Endometrium (tissue), 2 donors: ENCODE results near the gene CIT.

Experiments
- FAIRE-seq: peaks from 2 replicates; lab custom pipeline; 2012; peaks lifted over from hg19 to GRCh38; lab: Jason Lieb, UNC
- donor health status: control.
- donor health status: control.

Gene CIT

DNA sequence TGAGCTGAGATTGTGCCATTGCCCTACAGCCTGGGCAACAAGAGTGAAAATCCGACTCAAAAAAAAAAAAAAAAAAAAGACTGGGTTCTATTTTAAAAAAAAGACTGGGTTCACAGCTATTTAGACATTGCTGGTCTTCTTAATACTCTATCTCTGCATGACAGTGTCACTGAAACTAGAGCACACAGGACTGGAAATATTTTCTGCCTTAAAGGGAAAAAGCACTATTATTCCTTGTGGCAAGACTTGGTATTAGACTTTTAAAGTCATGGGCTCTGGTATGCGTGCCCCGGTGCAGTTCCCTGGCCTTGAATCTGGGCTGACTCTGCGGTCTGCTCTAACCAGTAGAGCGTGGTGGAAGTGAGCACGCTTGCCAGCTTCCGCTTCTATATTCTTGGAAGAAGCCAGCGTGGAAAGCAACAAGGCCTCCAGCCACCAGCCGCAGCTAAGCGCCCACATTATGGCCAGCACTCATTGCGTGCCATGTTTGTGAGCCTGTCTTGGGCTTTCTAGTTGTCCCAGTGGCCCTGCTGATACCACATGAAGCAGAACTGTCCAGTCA lies 177.8 kb downstream of the CIT start:
- FAIRE-seq: no peak

DNA sequence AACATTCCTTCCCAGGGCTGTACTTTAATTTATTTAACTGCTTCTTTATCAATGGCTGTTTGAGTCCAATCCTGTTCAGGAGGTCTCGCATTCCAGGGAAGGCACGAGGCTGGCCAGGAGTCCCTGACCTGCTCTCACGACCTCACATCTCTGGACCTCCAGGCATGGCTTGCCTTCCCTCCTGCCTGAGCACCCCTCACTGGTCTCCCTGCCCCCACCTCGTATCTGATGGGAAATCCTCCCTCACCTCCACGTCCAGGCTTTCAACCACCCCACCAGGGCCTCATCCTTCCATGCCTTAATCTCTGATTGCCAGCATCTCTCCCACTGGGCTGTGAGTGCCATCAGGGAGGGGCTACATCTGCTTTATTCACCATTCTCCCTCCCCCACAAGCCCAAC lies 180.2 kb downstream of the CIT start:
- no peak for FAIRE-seq

DNA sequence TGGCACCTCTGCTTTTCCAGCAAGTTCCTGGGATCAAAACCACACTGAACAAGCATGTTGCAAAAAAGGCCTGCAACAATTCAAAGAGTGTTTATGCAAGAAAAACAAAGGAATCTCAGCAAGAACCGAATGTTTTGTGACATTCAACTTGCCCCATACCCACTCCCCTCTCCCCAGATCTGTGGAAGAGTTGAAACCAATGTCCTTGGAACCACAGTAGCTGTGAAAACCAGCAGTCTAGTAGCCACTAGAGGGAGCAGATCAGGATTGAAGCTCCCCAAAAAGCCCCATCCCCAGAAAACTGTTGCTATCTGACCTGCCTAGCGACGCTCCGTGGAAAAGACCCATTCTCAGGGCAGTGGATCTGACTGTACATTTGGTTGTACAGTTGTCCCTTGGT lies 182.1 kb downstream of the CIT start:
- FAIRE-seq: no peak

DNA sequence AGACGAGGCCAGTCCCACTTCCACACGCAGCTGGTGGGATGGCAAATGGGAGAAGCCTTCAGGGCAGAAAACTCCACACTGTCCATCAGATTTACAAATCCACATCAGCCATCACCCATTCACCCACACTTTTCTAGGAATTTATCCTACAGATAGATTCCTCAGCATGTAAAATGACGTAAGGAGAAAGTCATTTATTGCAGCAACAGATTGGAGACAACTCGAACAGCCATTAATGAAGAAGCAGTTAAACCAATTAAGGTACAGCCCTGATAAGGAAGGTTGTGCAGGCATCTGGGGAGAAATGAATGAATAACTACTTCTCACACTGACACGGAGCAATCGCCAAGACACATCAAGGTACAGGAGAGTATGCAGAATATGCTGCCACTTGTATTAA lies 183.0 kb downstream of the CIT start:
- FAIRE-seq: no peak

DNA sequence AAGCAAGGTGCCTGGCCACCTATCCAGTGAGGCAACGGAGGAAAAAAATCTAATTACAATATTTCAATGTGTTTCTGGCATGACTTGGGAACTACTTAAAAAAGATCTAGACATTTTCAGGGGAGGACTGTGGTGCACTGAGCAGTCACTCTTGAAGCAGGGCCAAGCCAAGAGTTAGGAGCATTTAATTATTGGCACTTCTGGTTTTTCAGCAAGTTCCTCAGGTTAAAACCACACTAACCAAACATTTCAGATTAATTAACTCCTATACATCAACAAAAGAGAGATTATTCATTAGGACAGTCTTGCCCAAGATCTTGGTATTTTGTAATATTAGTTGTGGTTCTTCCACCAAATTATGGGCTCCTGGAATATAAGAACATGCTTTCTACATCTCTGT lies 183.6 kb downstream of the CIT start:
- no peak for FAIRE-seq

DNA sequence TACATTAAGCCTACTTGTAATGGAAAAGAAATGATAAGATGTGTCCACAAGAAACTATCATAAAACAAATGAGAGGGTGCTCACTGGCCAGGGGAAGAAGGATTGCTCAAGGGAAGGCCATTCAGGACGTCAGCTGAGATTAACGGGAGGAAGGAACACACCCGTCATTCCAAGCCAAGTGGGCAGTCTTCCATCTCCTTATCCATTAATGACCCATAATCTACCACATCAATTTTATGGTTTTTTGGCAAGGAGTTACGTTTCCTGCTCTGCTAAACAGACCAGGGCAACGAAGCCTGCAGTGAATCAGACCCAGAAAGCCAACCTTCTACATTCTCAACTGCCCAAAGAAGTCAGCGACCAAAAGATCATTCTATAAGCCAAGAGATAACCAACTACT lies 184.1 kb downstream of the CIT start:
- peak; percentile 51 for FAIRE-seq

DNA sequence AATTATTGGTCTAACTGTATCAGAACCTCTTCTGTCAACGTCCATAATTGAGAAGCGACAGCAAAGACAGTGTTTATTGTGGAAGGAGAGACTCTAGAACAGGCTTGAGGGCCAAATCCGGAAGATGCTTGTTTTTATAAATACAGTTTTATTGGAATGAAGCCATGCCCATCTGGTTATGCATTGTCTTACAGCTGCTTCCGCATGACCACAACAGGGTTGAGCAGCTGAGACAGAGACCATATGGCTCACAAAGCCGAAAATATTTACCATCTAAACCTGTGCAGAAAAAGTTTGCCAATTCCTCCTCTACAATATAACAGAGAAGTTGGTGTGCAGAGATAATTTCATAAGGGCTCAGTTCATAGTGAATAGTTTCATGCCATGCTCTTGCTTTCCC lies 184.7 kb downstream of the CIT start:
- no peak for FAIRE-seq

DNA sequence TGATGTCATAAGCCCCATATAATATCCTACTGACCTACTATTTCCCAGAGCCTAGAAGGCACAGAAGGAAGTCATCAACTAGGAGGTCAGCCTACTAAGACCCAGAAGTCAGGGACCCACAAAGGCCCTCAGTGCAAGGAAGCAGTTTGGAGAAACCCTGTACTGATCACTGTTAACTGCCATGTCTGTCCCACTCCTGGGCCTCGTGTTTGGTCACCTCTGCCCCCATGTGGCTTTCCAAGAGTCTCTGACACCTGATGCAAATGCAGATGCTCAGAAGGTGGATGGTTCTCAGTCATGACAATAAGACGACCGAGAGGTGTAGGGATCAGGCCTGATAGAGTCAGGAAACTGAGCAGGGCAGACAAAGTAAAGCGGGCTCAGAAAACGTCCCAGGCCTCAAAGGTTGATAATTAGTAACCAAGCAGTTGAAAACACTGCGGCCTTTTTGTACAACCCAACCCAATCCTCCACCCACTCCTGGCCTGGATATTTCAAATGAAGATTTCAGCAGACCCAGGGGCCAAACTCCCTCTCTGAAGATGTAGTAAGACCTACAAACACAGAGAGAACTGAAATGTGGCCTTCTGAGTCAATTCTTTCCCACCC lies 185.8 kb downstream of the CIT start:
- FAIRE-seq: no peak

DNA sequence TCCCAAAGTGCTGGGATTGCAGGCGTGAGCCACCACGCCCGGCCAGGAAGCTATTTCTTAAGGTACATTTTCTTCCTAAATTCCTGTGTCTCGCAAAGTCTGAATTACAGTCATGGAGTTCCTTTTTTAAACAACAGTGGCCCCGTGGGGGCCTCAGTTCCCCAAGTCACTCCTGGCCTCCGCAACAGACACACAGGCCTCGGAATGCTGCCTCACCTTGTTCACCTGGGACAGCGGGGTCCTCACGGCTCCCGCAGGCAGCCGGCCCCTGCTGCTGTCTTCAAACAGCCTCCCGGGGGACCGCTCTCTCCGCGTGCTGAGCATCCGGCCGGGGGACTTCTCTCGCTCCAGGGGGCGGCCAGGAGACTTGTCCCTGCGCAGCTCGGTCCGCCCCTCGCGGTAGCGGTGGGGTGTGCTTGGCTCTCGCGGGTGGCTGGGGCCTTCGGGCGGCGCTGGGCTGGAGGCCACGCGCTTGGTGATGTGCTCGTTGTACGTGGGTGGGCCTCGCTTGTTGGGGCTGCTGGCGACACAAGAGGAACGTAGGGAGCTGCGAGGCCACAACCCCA lies 187.1 kb downstream of the CIT start:
- FAIRE-seq: no peak

DNA sequence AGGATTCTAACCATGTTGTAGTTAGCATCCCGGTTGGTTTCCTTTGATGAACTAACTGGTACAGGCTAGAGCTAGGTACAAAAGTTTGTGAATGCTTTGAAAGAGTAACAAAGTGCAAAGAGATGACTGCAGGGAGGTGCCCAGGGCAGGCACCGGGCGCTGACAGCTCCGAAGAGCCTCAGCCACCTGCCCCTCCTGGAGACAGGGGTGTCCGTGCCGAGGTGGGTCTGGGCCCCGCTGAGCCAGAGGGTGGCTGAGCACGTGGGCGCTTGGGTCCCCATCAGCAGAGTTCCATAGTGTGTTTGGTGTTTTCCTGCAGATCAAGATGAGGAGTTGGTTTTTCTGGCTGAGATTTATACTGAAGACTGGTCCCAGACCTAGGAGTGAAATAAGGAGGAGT lies 189.2 kb downstream of the CIT start:
- FAIRE-seq: no peak

DNA sequence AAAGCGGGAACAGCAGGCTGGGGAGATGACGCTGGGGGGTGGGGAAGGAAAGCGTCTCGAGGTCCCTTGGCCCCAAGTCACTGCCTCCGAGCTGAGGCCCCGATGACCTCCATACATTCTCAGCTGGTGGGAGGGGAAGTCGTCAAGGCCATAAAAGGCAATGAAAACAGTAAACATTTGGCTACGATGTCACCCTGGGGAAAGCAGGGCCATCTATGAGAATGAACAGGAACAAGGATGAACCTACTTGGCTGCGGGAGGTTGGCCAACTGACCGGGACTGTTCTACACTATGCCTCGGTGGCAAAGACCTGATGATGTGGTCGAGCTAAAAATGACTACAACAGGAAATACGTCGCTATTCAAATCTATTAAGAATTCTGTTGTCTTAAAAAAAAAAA lies 189.7 kb downstream of the CIT start:
- FAIRE-seq: no peak

DNA sequence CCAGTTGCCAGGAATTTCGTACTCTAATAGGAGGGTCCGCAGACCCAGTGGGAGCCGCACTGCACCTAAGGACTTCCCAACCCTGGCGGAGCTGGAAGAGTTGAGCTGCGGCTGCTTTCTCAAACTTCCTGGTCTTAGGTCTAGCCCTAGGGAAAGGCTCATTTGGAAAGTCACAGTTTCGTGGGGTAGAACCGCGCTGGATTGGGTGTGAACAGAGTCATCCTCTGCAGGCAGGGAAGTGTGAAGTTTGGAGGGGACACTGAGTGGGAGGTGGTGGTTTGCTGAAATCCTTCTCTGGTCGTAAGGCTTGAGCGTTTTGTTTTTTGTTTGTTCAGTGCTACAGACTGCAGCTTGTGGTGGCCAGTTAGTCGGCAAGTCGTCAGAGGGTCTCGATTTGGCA lies 190.3 kb downstream of the CIT start:
- no peak for FAIRE-seq

DNA sequence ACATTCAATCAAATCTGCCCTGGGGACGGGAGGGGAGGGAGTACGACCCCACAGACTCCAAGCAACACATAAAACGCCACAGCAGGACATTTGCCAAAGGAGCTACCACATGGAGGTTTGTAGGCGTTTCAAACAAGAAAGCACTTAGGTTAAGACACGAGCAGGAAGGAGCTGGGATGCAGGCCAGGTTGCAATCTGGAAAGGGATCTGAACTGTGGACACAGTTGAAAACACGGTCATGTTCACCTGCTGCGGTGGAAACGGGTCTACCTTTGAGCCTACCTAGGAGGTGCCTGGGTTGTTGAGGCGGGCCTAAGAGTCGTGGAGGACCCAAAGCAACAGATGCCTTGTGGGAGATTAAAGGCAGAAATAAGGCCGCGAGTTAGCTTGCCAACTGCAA lies 190.8 kb downstream of the CIT start:
- no peak for FAIRE-seq

DNA sequence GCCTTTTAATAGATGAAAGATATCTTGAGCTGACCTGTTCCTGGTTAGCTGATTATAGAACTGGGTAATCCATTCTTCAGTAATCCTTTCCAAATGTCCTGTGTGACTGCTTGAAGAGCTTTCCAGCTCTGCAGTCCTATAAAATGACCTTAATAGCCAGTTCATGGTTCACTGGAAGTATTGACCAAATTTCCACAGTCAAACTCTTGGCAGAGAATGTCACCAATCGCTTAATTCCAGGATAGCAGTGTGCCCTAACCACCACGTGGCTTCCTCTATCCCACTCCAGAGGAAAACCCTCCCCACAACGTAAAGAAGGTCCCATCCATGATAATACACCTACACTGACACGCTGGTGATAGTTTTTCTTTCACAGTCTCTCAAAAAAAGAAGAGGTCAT lies 191.7 kb downstream of the CIT start:
- FAIRE-seq: no peak

DNA sequence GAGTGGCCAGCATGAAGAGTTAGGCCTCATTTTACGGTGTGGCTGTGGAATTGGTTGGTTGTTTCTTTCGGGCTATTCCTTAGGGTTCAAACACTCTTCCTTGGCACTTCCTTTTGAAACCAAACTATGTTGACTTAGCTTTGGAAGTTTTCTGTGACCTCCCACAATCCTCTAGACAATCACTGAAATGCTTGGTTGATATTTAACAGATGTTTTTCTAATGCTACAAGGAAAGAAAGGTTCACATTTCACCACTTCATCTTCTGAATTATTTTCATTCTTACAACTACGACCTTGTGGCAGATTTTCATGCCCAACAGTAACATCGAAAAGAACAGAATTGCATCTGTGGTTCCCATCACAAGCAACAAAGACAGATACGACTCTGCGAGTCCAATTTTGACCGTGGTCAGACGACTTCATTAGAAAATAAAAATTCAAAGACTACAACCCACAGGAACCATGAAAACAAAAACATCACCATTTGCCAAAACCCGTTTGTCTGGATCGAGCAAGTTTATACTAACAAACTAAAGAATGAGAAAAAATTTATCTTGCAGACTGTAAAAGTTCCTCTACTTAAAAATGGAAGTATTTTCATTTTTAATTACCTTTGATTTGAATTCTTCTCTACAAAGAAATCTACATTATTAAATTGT lies 192.3 kb downstream of the CIT start:
- FAIRE-seq: peak; percentile 89

DNA sequence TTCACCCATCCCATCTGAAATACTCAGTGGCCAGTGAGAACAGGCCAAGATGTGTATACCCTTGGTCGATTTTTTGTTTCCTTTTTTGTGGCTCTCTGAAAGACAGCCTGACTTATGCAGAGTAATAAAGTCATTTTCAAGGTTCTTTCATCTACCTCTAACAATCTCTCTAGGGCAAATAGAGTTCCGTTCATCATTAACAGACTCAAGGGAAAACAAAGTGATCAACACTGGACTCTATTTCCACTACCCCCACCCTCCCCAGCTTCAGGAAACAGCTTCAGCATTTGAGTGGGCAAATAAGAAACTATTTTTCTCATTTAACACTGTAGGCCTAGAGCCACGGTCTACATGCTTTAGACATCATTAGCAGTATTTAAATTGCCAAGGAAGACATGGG lies 193.3 kb downstream of the CIT start:
- FAIRE-seq: no peak

DNA sequence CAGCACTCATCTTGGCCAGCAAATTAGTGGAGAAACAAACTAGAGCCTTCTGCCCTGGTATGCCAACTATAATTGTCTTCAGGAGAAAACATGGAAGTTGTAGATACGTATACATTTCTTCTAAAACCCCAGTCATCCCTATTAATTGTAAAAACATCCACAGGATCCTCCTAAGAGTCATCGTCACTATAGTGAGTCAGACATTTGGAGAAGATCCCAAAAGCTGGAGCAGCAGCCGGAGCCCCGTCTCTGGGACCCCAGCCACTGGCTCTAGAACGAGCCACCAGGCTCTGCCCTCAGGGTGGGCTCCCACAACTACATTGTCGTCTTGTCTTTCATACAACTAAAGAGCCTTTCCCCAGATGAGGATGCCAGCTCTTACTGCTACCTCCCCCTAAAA lies 193.7 kb downstream of the CIT start:
- FAIRE-seq: no peak

DNA sequence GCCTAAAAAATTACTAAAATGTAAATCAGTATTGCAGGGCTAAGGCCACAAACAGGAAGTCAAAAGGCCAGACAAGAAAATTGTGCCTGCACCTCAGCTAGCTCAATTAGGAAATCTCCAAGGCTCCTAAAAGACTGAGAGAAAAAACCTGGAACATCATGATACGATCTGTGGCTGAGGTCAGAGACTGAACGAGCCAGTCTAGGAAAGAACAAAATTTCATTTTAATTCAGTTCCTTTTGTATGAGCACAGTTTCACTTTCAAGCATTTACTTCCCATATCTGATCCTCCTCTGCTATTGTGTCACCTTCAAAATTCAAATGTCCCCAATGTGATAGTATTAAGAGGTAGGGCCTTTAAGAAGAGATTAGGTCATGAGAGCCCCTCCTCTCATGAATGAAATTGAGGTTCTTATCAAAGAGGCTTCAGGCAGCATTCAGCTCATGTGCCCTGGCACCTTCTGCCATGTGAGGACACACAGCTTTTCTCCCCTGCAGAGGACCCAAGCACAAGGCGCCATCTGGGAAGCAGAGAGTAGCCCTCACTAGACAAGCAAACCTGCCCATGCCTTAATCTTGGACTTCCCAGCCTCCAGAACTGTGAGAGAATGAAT lies 194.4 kb downstream of the CIT start:
- FAIRE-seq: no peak

DNA sequence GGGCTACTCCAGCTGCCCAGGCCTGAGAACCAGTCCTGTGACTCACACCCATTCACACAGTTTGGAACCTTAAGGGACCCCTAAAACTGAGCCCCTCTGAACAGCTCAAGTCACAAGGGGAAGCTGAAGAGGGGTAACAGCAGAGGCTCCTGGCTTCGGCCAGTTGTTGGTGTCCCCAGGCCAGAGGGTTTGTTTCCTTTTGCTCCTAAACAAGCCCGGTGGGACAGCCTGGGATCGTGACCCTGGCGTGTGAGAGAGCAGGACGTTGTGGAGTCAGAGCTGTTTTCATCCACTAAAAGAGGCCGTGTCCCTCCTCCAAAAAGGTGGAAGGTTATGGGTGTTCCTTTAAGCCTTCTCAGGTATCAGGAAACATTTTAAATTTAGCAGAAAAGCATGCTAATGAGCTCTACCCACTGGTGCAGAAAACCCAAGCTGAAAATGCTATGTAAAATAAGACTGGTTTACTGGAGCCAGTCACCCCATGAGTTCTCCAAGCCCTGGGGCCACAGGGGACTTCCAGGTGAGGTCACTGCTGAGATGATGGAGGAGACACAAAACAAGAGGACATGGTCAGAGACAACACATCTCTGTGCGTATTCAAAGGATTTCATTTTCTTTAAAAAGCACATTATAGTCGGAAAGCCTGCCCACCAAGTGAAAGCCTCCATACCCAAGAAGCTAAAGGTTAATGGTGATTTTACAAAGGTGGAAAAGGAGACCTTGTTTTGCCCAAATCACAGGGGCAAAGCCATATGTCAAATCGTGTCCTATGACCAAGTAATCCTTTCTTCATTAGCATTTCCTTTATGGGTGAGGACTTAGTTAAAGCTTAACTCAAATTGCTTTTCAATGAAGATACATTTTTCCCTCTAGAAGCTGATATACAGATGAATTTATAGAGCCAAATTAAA lies 195.1 kb downstream of the CIT start:
- FAIRE-seq: no peak

DNA sequence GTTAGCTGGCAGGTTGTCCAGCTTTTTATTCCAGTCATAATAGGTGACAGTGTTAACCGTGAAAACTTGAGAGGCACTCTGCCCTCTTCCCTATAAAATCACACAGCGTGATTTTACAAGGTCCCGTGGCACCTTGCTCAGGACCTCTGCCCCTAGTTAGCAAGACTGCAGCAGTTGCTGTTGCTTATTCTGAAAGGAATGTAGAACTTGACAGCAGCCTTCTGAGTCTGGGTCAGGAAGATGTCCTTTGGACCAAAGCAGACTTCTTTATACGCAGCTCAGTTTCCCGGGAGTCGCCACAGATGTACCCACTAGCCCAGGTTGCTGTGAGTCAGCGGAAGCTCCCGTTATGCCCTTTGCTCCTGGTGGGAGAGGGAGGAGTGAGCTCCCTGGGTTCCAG lies 196.0 kb downstream of the CIT start:
- no peak for FAIRE-seq

DNA sequence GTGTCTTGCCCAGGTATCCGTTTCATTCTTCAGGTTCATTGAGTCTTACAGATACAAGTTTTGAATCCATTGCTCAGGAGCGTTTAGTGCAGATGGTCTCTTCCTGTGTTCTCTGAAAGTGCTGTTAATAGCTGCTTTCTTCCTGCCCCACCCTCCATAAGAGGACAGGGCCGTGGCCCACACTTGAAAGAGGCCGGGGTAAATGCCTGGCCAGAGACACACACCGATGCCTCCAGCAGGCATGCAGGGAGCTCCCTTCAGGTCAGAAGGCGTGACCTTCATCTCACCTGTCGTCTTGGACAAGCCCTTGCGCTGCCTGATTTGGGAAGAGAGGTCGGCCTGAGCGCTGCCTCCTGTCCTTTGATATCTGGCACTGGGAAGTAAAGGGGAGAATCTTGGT lies 197.6 kb downstream of the CIT start:
- no peak for FAIRE-seq

DNA sequence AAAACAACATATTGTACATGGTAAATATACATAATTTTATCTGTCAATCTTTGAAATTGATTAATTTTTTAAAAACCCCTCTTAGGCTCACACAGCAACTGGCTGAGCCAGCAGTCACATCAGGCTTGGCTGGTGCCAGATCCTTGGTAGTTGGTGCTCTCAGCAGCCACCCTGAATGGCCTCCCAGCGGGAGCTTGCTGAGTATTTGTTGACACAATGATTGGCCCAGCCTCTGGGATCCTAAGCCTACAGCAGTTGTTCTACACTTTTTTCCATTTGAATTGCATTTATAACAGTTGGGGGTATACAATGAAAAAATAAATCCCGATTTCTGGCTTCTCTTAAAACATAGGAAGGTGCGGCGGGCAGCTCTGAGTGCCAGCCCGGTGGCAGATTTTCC lies 198.0 kb downstream of the CIT start:
- FAIRE-seq: no peak
